HCT116 (cell line): ENCODE results near the gene HS3ST2.

Experiments
- CBX3 ChIP-seq: IDR thresholded peaks from 2 replicates; pipeline ENCODE4 v1.6.1; 2012; ENCODE audit warnings: low read depth
- CTCF ChIP-seq, 3 experiments: fragments of 200-600 bp in 1 of 3; sonication (generic) in 1 of 3; IDR thresholded peaks in 2 of 3; conservative IDR thresholded peaks in 1 of 3; 2 replicates each; pipeline ENCODE4 v1.5.1; 2012 to 2017; ENCODE audit warnings: low read depth in 2 of 3, low read length in 2 of 3, antibody characterized with exemption in 1 of 3, borderline replicate concordance in 1 of 3, control low read depth in 1 of 3, mild to moderate bottlenecking in 1 of 3, mixed read lengths in 1 of 3, mixed run types in 1 of 3, moderate library complexity in 1 of 3; ENCODE audit not compliant: insufficient read depth in 1 of 3
- EGR1 ChIP-seq: IDR thresholded peaks from 2 replicates; pipeline ENCODE4 v1.6.1; 2012; ENCODE audit warnings: low read depth
- POLR2AphosphoS5 ChIP-seq: IDR thresholded peaks from 2 replicates; pipeline ENCODE4 v1.6.1; 2011; ENCODE audit warnings: mild to moderate bottlenecking, low read depth, low read length, moderate library complexity
- REST ChIP-seq: IDR thresholded peaks from 2 replicates; pipeline ENCODE4 v1.6.1; 2012; ENCODE audit warnings: low read depth
- SP1 ChIP-seq: IDR thresholded peaks from 2 replicates; pipeline ENCODE4 v1.6.1; 2012; ENCODE audit warnings: low read depth

DNA sequence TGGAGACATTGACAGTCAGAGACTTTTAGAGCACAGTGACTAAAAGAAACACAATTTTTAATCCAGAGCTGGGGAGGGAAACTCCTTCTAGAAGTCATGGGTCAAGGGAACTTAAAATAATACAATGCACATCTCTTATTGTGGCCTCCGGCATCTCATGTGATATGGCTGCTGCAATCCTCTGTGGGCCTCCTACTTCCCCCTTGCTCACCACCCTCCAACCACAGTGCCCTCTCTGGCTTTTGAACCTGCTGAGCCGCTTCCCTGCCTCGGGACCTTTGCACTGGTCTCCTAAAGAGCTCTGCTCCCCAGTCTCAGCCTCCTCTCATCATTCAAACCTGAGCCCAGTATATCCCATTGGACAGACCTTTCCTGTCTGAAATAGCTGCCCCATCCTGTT, 47.6 kb downstream of the HS3ST2 start:
- TF ChIP-seq POLR2AphosphoS5 (no peak), CBX3 (no peak), EGR1 (no peak), SP1 (no peak), REST (no peak), CTCF (IDR thresholded peaks at IDR 0.05 in 2 of 3, conservative IDR thresholded peaks at IDR 0.05 in 1 of 3; ENCODE audit: borderline replicate concordance in 1 of 3, insufficient read depth in 1 of 3, low read depth in 2 of 3, low read length in 2 of 3) (no peak)
